NCI-H2227 (cell line): ENCODE data around the gene MAGI2.
"Not testable (repeated sequence)": the region's sequence is repeated elsewhere in the genome, so short reads cannot be mapped to it uniquely, and the experiment has no call there.

ENCODE experiments used
- DNase-seq: peaks from one replicate; lab custom pipeline; 2025; ENCODE audit not compliant: unreplicated experiment; lab: John Stamatoyannopoulos, UW

MAGI2 gene

DNA sequence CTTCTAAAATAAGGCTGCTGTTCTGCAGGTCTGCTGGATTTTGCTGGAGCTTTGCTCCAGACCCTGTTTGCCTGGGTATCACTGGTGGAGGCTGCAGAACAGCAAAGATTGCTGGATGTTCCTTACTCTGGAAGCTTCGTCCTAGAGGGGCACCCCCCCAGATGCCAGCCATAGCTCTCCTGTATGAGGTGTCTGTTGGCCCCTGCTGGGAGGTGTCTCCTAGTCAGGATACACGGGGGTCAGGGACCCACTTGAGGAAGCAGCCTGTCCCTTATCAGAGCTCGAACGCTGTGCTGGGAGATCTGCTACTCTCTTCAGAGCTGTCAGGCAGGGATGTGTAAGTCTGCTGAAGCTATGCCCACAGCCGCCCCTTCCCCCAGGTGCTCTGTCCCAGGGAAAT, 382.3 kb downstream of the MAGI2 start:
- not testable (repeated sequence) for DNase-seq

DNA sequence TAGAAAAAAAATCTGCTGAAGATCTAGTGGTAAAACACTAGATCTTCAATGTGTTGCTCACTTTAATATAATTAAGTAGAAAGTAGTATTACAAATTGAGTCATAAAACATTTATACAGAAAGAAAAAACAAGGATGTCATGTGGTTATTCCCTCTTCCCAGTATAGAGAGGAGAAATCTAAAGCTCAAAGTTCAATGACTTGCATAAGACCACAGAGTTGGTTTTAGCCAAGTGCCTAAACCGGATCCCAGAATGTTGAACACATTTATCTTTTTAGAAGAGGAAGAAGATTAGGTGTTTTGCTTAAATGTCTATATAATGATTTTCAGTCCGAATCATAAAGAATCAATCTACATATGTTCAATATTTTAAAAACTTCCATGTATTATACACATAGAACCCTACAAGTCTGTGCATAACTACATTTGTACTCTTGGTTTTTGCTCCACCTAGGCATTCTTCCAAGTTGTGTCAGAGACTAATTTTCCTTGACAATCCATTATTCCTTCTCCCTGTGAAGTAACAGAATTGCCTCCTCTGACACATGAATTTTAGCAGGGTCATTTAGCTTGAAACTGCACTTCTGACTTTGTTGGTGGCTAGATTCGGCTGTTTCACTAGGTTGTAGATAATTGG, 389.2 kb downstream of the MAGI2 start:
- DNase-seq, result no peak

DNA sequence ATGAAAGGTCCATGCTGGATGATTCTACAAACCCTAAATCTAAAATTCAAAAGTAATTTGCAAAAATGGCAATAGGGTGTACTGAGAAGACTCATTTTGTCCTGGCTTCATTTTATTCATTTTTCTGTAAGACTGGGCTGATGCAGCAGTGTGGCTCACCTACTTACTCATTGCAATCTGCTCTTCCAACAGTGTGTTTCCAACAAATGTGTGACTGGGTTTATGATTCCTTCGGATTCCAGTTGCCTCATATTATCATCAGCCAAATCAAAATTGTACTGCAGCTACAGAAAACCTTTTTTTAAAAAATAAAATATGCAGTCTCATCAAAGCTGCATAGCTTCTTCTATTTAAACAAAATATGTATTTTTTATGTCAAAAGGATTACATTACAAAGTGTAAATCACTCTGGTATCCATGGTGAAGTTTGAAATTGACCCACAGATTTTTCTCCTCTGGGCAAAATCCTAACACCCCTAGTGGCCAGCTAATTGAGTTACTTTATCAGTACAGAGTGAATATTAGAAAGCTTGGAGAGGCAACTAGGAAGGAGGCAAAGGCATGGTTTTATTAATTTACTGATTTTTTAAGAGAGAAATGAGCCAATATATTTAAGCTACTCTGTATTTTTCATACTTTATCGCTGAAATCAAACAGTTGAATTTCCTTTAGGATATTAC, 390.3 kb downstream of the MAGI2 start:
- DNase-seq, result no peak

DNA sequence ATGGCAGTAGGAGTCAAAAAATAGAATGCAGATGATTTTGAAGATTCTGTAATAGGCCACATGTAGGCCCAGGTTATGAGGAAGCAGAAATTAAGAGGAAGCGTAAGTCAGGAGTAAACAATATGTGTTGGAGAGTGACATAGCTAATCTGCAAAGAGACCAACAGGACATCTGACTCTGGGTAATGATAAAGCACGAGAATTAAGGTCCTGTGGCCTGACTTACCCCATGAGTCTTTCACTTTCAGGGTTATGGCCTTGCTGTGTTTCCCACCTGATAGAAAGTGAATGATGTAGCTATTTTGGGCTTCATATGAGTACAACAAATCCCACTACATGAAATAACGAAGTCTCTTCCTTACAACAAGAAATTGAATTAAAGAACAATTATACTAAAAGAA, 393.0 kb downstream of the MAGI2 start:
- DNase-seq, result no peak

DNA sequence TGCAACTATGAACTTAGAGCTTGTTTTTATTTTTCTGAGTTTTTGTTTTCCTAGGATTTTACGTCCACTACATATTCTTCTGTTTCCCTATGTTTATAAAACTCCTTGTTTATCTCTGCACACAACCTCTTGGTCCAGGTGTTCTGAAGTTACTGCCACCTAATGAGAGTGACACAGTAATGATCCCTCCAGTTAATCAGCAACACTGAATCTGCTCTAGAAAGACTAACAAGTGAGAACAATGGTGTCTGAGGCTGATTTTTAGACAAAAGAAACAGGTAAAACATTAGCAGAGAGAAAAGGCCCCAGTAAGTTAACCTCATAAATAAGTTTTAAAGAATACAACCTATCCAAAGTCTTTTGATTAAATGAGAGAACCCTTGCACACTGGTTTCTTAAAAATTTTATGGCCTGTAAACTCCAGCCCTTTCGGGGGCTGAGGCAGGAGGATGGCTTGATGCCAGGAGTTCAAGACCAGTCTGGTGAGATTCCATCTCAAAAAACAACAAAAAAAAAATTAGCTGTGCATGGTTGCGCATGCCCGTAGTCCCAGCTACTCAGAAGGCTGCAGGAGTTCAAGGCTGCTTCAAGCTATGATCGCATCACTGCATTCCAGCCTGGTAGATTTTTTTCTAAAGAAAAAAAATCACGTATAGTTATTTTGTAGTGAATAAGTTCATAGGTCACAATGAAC, 397.6 kb downstream of the MAGI2 start:
- DNase-seq, result no peak

DNA sequence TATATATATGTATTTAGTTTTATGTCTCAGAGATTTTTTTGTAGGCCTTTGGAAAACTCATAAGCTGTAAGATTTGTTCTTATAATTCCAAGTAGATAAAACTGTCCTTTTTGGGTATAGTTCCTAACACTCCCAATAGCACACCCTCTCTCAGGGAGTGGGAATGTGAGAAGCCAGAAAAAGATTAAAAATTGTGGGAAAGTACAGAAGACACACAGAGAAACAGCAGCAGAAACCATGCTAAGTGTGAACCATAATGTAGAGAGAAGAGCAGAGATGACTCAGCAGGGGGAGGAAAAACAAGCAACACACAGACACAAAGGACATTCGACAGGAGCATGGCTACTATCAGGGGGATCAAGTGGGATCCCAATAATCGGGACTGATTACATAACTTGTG, 401.6 kb downstream of the MAGI2 start:
- no peak for DNase-seq

DNA sequence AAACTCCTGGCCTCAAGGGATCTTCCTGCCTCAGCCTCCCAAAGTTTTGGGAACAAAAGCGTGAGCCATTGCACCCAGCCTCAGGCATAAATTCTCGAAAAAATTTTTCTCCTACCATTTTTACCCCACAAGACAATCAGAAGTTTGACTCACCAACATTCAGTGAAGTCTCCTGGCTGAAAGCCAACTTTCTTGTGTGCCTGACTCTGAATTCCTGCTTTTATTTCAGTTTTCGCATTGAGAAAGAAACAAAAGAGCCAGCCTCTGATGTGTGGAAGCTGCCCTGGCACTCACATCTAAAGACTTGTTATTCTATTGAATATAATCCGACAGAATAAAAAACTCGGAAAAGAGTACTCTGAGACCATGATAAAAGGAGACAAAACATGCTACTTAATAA, 402.9 kb downstream of the MAGI2 start:
- DNase-seq, result no peak

DNA sequence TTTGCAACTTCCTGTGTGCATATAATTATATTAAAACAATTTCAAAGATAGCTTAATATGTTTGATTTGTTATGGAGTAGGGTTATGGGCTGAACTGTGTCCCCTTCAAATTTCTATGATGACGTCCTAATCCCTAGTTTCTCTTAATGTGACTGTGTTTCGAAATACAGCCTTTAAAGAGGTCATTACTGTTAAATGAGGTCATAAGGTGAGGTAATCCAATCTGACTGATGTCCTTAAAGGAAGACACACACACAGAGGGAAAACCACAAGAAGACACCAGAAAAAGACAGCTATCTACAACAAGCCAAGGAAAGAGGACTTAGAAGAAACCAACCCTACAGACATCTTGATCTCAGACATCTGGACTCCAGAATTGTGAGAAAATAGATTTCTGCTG, 407.4 kb downstream of the MAGI2 start:
- no peak for DNase-seq

DNA sequence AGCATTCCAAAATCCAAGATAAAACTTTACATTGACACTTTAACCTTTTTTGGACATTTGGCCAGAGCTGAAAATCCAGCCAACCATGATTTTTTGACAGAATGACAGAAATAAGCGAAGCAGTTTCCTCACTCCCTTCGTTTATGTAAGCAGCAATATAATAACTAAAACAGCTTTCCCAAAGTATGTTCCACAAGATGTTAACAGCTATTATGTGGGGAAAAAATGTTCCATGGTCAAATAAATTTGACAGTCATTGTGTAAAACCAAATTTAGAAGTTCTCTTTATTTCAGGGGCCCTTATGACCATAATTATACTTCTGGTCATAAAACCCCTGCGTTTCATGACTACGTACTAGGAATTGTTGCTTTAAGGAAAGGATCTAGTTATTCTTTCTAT, 416.5 kb downstream of the MAGI2 start:
- no peak for DNase-seq

DNA sequence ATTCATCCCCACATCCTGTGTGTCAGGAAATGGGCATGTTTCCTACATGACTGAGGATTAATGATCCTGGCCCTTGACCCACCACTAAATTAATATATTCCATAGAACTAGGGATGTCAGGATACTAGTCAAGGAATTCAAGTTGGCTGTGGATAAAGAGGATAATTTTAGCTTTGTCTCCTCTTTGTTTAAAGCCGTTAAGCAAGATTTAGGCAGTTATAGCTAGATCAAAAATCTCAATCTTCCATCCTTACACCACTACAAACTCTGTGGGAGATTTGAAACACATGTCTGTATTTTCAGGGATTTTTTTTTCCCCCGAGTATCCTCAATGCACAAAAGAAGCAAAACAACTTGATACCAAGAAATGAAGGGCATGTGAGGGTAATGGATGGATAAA, 417.1 kb downstream of the MAGI2 start:
- DNase-seq, result no peak

DNA sequence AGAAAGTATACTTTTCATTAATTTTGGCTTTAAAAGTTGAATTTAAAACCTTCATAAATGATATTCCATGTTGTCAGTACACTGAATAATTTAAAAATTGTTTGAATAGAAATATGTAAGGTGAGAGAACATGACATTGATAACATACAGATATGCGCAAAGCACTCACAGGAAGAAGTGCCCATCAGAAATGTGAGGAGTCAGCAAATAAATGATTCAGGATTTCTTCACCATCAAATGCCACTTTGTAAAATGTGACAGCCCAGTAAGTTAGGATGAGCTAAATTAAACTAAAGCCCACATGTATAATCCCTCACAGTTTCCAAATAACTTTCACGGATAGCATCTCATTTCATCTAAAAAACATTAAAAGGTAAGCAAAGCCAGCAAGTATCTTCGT, 417.6 kb downstream of the MAGI2 start:
- DNase-seq, result no peak

DNA sequence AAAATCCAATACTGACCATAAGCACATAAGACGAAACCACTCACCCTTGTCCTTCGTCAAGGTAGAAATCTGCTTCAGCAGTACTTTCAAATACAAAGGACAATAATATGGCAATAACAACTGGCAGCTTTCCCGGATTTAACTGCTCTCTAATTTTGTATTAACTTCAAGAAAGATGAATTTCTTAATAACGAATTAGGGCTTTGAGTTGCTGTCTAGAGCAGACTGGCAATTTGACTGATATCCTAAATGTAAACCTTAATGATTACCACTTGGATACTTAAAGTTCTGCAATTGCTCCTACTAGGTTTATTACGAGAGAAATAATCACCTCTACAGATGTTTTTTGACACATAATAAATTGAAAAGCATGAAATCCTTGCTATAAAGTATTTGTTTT, 418.7 kb downstream of the MAGI2 start:
- DNase-seq, result peak; percentile 52

DNA sequence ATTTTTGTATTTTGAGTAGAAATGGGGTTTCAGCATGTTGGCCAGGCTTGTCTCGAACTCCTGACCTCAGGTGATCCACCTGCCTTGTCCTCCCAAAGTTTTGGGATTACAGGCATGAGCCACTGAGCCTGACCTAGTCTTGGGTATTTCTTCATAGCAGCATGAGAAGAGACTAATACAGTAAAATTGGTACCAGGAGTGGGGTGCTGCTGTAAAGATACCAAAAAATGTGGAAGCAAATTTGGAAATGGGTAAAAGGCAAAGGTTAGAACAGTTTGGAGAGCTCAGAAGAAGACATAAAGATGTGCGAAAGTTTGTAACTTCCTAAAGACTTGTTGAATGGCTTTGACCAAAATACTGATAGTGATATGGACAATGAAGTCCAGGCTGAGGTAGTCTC, 433.8 kb downstream of the MAGI2 start:
- not testable (repeated sequence) for DNase-seq

DNA sequence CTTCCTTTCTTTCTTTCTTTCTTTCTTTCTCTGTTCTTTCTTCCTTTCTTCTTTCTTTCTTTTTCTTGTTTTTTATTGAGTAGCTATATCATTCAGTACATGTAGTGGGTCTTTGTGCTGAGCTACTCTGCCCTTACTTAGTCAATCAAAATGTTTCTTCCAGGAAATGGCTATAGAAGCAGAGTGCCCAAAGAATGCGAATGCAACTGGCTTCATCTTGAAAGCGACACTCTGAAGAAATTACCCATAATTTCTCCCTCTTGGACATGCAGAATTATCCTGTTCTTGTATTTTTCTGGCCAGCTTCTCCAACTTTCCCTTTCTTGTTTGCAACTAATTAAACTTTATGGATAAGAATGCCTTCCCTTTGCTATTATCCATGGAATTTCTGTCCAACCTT, 441.5 kb downstream of the MAGI2 start:
- no peak for DNase-seq

DNA sequence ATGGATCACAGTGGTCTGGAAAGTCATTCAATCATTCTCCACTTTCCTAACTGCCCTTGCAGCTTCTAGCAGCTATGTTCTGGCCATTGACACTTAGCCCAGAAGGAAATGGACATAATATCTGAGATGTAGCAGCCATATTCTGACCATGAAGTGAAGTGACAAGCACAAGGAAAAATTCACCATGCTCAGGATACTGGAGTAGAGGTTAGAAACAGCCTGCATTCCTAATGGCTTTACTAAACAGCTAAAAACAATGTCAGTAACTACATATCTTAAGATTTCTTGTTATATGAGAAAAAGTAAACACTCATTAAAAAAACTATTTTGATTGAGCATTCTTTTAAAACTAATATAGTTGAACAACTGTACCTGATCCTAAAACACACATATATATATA, 443.8 kb downstream of the MAGI2 start:
- DNase-seq, result no peak

DNA sequence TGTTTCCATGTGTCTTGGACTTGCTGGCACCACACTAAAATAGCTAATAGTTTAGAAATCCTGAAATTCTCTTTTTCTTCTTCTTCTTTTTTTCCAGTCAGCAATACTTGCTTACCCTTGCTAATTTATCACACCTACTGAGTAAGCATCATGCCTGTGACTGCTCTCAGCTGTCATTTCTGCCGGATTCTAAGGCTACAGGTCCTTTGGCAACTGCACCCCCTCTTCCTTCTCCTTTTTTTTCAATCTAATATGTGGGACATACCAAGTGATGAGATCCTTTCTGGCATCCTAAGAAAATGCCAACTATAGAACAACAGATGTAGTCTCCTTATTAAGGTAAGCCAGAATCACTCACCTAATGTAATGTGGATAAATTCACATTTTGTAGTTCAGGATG, 444.7 kb downstream of the MAGI2 start:
- DNase-seq, result no peak

DNA sequence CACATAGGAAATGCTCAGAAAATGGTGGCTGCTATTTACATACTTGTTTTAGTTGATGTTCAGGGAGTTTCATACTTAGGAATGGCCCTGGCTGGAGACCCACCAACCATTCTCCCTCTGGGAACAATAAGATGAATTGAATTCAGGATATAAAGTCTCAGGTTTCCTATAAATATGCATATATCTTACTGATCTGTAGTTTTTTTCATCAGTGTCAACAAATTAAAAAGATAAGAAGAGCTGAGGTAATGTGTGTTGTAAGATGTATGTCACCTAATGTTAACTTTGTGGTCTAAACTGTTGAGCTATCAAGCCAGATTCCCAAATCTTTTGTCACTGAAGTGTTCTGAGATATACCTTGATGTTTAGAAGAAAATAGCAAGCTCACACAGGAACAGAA, 457.5 kb downstream of the MAGI2 start:
- DNase-seq, result no peak

DNA sequence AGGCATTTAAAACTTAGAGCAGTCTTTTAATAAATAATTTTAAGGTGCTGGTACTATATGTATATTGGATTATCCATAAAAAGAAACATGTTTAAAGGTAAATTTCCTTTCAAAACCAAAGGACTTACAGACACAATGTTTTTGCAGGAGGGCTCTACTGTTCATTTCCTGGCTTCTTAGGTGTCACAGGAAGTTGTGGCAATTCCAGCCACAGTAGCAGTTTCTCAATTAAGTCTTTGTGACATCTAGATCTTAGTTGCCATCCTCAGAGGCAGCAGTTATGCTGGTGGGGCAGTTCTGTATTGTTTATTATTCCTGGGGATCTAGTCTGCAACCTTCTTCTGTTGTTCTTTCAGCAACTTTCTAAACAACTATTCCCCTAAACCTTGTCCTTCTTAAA, 460.1 kb downstream of the MAGI2 start:
- DNase-seq, result no peak

DNA sequence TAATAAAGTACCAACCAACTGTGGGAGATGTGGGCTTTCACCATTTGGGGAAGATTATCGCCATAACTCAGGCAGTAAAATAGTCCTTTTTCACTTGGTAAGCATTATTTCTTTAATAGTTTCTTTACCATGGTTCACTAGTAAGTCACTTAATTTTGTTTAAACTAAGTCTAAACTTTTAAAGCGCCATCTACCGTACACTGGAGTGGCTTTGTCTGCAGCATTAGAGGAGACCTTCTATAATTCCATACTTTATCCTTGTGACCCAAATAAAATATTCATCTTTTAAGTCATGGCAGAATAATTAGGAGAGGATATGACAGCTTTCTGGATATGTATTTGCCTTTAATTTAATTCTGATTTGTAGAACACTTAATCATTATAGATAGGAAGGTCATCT, 468.0 kb downstream of the MAGI2 start:
- no peak for DNase-seq

DNA sequence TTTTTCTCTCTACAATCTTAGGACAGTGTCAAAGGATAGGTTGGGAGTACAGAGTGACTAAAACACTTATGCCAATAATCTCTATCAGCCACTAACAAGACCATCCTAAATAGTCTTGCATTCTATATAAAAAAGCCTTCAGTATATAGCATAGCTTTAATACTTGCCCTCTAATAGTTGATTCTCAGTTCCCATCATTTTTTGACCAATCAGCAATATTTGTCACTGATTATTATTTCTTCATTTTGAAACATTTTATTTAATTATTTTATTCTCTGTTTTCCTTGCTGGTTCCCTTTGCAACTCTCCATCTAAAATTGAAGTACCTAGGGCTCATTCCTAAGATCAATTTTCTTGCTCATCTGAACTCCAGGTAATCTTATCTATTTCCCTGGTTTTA, 470.0 kb downstream of the MAGI2 start:
- DNase-seq, result no peak

DNA sequence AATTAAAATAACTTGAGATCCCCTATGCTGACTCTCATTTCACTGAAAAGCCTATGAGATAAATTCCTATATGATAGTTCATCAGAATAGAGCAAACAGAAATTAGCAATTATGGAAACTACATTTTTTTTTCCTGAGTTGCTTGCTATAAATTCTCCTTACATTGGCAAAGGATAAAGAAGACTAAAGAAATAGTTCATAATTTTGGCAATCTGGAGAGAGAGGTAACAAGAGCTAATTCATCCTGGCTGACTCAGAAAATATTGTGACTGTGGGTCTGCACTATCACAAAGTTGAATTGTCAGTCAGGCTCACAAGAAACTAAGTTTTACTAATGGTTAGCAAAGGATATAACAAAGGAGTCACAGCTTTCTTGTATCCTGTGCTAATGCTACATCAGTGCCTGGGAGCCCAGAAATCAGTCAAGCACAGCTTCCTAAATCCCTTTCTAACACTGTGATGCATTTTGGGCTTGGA, 483.0 kb downstream of the MAGI2 start:
- DNase-seq, result no peak

DNA sequence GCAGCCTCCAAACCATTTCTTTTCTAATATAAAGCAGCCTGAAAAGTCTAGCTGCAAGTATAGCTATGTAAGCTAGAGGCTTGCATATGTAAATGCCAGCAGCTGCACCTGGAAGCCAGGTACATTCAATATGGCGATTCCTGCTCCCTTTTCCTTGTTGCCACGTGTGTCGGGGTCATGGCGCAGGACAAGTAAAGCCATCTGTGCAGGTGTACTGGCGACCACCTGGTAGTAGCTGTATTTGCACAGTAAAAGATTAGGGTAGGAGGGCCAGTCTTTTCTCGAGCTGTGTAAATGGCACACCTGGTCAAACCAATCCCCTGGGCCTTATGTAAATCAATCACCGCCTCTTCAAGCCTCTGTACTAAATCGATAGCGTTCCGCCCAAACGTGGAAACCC, 484.5 kb downstream of the MAGI2 start:
- no peak for DNase-seq
